NCI-H82 (cell line): ENCODE measurements around the gene SKIC8.

Source experiments
- DNase-seq: peaks from one replicate; lab custom pipeline; 2025; lab: John Stamatoyannopoulos, UW

The SKIC8 gene

GRCh38 chr15:78291698-78292097 lies 7.7 kb downstream of the SKIC8 start:
- DNase-seq: no peak

- DNase-seq: no peak
These were observed 8.4 kb downstream of the SKIC8 start for GRCh38 chr15:78291052-78291451.

- no peak for DNase-seq
These were observed 9.2 kb downstream of the SKIC8 start for GRCh38 chr15:78290222-78290621.

GRCh38 chr15:78284758-78285157 lies 14.7 kb downstream of the SKIC8 start:
- DNase-seq: no peak

GRCh38 chr15:78282324-78282723 lies 17.1 kb downstream of the SKIC8 start:
- DNase-seq: no peak

GRCh38 chr15:78280319-78281072 lies 18.9 kb downstream of the SKIC8 start:
- no peak for DNase-seq

- DNase-seq: no peak
These were observed 23.1 kb downstream of the SKIC8 start for GRCh38 chr15:78276064-78276943.

GRCh38 chr15:78274994-78275393 lies 24.4 kb downstream of the SKIC8 start:
- no peak for DNase-seq

- peak; percentile 78 for DNase-seq
These were observed 26.6 kb downstream of the SKIC8 start for GRCh38 chr15:78272776-78273175.

- no peak for DNase-seq
These were observed 27.1 kb downstream of the SKIC8 start for GRCh38 chr15:78272316-78272715.

GRCh38 chr15:78266806-78267205 lies 32.6 kb downstream of the SKIC8 start:
- no peak for DNase-seq

GRCh38 chr15:78266229-78266628 lies 33.2 kb downstream of the SKIC8 start:
- no peak for DNase-seq

- DNase-seq: no peak
These were observed 33.6 kb downstream of the SKIC8 start for GRCh38 chr15:78265752-78266224.

GRCh38 chr15:78265137-78265460 lies 34.3 kb downstream of the SKIC8 start:
- DNase-seq: no peak

GRCh38 chr15:78264304-78265136 lies 34.9 kb downstream of the SKIC8 start, which contains the start of gene DNAJA4:
Gene DNAJA4 (plus strand): TSS chr15:78264562. CDS start chr15:78264764, 202 bp downstream.
- no peak for DNase-seq

- DNase-seq: no peak
These were observed 35.5 kb downstream of the SKIC8 start for GRCh38 chr15:78263907-78264303.

GRCh38 chr15:78263351-78263781 lies 36.0 kb downstream of the SKIC8 start:
- no peak for DNase-seq

GRCh38 chr15:78261062-78261461 lies 38.3 kb downstream of the SKIC8 start:
- no peak for DNase-seq

GRCh38 chr15:78260489-78260888 lies 38.9 kb downstream of the SKIC8 start:
- DNase-seq: no peak

GRCh38 chr15:78259232-78259631 lies 40.2 kb downstream of the SKIC8 start:
- DNase-seq: no peak

- no peak for DNase-seq
These were observed 41.7 kb downstream of the SKIC8 start for GRCh38 chr15:78257681-78258080.

- DNase-seq: no peak
These were observed 43.4 kb downstream of the SKIC8 start for GRCh38 chr15:78256044-78256437.
